ENCODE measurements around the gene ATP2C2.

ATP2C2 gene

GRCh38 chr16:84513123-84513522 is 144.8 kb downstream of the ATP2C2 start:
- no peak for TF ChIP-seq CTCF (IDR thresholded peaks at IDR 0.05; ENCODE audit: low read length, missing control alignments)
- no peak overlapping the region for H3K4me3 ChIP-seq (replicated peaks; ENCODE audit: low read depth, low read length)
- peak; percentile 29 for DNase-seq (ENCODE audit: low read depth)

- DNase-seq (ENCODE audit: low read depth), result no peak
- H3K4me3 ChIP-seq (replicated peaks; ENCODE audit: low read depth, low read length), result no peak overlapping the region
- no peak for TF ChIP-seq CTCF (IDR thresholded peaks at IDR 0.05; ENCODE audit: low read length, missing control alignments)
These were observed 145.3 kb downstream of the ATP2C2 start for GRCh38 chr16:84513666-84514065.

Data from fibroblast of pulmonary artery (primary cell).